ENCODE results near the gene DCLK1.

DNA sequence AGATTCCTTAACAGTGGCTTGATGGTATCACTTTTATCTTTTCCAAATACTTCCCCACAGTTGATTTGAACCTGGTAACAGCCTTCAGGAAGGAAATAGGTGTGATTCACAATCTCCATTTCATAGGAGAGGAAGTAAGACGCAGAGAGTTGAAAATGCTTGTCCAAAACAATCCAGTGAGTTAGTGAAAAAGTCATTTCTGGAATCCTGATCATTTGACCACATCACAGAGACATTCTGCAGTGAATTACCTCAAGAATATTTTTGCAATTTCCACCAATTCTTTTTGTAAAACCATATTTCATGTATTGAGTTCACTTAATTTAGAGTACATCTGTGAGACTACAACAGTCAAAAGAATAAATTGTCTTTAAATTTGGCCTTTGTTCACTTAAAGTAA is 292.8 kb downstream of the DCLK1 start:
- no peak for TF ChIP-seq NFRKB (IDR thresholded peaks at IDR 0.05)
- TF ChIP-seq ARNT (IDR thresholded peaks at IDR 0.05) = no peak
- no peak for TF ChIP-seq HDGF (IDR thresholded peaks at IDR 0.05; ENCODE audit: borderline replicate concordance)
- no peak for TF ChIP-seq SP1 (IDR thresholded peaks at IDR 0.05)
- TF ChIP-seq FOXK2 (IDR thresholded peaks at IDR 0.05) = no peak

Measured in HEK293T (cell line).